GM06990 (cell line): ENCODE results near the gene RBM10.

Experiments used
- DNase-seq: peaks from one replicate; pipeline ENCODE4 v3.0.0-alpha.2; 2011; ENCODE audit not compliant: insufficient read length; ENCODE audit errors: extremely low read depth
- H3K27me3 ChIP-seq: replicated peaks from 2 replicates; pipeline ENCODE4 v1.6.0; 2011; ENCODE audit warnings: low read length; ENCODE audit not compliant: control insufficient read depth, insufficient read depth
- H3K36me3 ChIP-seq: 2 replicates; pipeline ENCODE4 v1.5.1; 2011; ENCODE audit warnings: low read length; ENCODE audit not compliant: control insufficient read depth, insufficient read depth
- H3K4me3 ChIP-seq: replicated peaks from 2 replicates; pipeline ENCODE4 v1.5.1; 2011; ENCODE audit warnings: low read depth, mild to moderate bottlenecking, control low read depth, low read length
- CTCF ChIP-seq: IDR thresholded peaks from 2 replicates; pipeline ENCODE4 v1.5.1; 2011; ENCODE audit warnings: low read length, control low read depth, mild to moderate bottlenecking, inconsistent platforms; ENCODE audit not compliant: insufficient read depth, poor library complexity, severe bottlenecking

The RBM10 gene

GRCh38 chrX:47232197-47232802 lies 87.3 kb downstream of the RBM10 start:
- DNase-seq, result peak; percentile 24
- no peak for TF ChIP-seq CTCF

GRCh38 chrX:47232803-47233332 lies 87.8 kb downstream of the RBM10 start, which contains the start of gene USP11:
Gene USP11, plus strand, starts transcription at chrX:47233009. Its CDS starts 35 bp downstream, at chrX:47233044.
- no peak for TF ChIP-seq CTCF
- no peaks in the 10 kb centered on the region; the same call in 1 of the 2 replicates for H3K36me3 ChIP-seq
- DNase-seq, result peak; percentile 71
- H3K4me3 ChIP-seq, result peak within 1 kb of the TSS; percentile 71
- no peaks in the 10 kb centered on the region for H3K27me3 ChIP-seq

More at GRCh38 chrX:47232197-47232802, 87.3 kb downstream of the RBM10 start:
- Histone ChIP-seq H3K36me3 (no peaks in the 10 kb centered on the region; the same call in 1 of the 2 replicates), H3K4me3 (peak overlapping the region; percentile 71), H3K27me3 (no peaks in the 10 kb centered on the region)

GRCh38 chrX:47233333-47234113 lies 88.5 kb downstream of the RBM10 start:
- no peak for TF ChIP-seq CTCF
- Histone ChIP-seq H3K4me3 (peak overlapping the region; percentile 71), H3K36me3 (no peaks in the 10 kb centered on the region; the same call in 1 of the 2 replicates), H3K27me3 (no peaks in the 10 kb centered on the region)
- DNase-seq, result peak; percentile 94

GRCh38 chrX:47234583-47234982 lies 89.6 kb downstream of the RBM10 start:
- no peak for TF ChIP-seq CTCF
- Histone ChIP-seq H3K36me3 (no peaks in the 10 kb centered on the region; the same call in none of the 2 replicates), H3K4me3 (peak overlapping the region; percentile 71), H3K27me3 (no peaks in the 10 kb centered on the region)
- no peak for DNase-seq

- Histone ChIP-seq H3K27me3 (no peaks in the 10 kb centered on the region), H3K36me3 (peaks cover 2% of the 10 kb centered on the region), H3K4me3 (no peak overlapping the region)
- TF ChIP-seq CTCF, result no peak
- DNase-seq, result no peak
Measured at GRCh38 chrX:47235691-47236103, 90.7 kb downstream of the RBM10 start.
